Epithelial cell of esophagus (primary cell): ENCODE measurements around the gene RTN4RL1.
"Not testable (repeated sequence)": the region's sequence is repeated elsewhere in the genome, so short reads cannot be mapped to it uniquely, and the experiment has no call there.

Experiments
- DNase-seq: peaks from one replicate; pipeline ENCODE4 v3.0.0; 2010; ENCODE audit warnings: low read depth
- H3K4me3 ChIP-seq: 2 replicates; pipeline ENCODE4 v1.5.1; 2011; ENCODE audit warnings: mild to moderate bottlenecking, low read length, control low read depth
- TF ChIP-seq, protein P1 (sequence below): IDR thresholded peaks from 2 replicates; pipeline ENCODE4 v1.5.1; 2011; ENCODE audit warnings: low read depth, mild to moderate bottlenecking, low read length, control low read depth, inconsistent platforms; ENCODE audit not compliant: insufficient read depth; ENCODE audit errors: missing control alignments

RTN4RL1 gene

DNA sequence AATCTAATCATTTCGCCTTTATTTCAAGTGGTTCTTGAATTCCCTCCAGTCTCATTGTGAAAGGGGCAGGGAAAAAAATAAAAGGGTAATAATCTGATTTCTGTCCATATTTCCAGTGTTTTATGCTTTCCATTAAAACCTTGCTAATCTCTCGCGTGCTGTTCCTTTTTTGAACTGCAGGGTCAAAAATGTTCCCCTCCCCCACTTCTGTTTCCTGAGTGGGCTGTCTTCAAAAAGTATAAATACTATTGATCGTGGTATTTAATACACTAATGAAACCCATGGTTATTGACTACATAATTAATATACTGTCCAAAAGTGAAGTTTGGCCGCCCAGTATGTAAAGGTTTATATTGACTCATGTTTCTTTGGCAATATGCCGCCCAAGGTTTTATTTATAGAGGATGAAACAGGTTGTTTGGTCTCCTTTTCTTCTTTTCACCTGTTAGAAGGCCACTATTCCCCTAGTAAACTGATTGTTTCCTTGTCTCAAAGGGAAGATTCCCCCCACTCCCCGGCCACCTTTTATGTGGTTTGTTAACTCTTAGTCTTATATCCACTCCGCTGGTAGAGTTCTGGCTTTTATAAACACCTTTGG is 125.6 kb downstream of the RTN4RL1 start:
- no peak for DNase-seq
- TF ChIP-seq, protein P1, sequence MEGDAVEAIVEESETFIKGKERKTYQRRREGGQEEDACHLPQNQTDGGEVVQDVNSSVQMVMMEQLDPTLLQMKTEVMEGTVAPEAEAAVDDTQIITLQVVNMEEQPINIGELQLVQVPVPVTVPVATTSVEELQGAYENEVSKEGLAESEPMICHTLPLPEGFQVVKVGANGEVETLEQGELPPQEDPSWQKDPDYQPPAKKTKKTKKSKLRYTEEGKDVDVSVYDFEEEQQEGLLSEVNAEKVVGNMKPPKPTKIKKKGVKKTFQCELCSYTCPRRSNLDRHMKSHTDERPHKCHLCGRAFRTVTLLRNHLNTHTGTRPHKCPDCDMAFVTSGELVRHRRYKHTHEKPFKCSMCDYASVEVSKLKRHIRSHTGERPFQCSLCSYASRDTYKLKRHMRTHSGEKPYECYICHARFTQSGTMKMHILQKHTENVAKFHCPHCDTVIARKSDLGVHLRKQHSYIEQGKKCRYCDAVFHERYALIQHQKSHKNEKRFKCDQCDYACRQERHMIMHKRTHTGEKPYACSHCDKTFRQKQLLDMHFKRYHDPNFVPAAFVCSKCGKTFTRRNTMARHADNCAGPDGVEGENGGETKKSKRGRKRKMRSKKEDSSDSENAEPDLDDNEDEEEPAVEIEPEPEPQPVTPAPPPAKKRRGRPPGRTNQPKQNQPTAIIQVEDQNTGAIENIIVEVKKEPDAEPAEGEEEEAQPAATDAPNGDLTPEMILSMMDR: peak; percentile 28
- no peak overlapping the region for H3K4me3 ChIP-seq

DNA sequence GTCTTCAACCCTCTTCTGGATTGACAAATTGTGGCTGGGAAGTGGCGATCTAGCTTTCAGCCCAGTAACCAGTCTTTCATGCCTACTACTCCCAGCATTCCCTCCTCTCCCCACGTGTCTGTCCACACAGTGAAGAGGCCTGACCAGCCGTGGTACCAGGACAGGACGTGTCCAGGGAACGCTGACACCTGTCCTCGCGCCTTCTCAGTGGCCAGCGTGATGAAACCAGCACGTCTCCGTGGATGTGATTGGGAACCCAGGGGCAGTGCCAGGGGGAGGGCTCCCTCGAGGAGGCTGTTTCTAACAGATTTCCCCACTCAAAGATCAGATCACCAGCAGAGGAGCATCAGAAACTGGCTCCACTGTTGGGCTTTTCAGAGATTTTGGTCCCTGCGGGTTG is 126.3 kb downstream of the RTN4RL1 start:
- TF ChIP-seq, protein P1: no peak
- no peak overlapping the region for H3K4me3 ChIP-seq
- no peak for DNase-seq

- TF ChIP-seq, protein P1: no peak
- no peak for DNase-seq
Observed at GRCh38 chr17:1898332-1898731, 126.8 kb downstream of the RTN4RL1 start.

GRCh38 chr17:1897105-1897656 is 128.0 kb downstream of the RTN4RL1 start:
- TF ChIP-seq, protein P1: no peak
- DNase-seq: no peak
- H3K4me3 ChIP-seq: no peak overlapping the region

More at GRCh38 chr17:1898332-1898731, 126.8 kb downstream of the RTN4RL1 start:
- no peak overlapping the region for H3K4me3 ChIP-seq

DNA sequence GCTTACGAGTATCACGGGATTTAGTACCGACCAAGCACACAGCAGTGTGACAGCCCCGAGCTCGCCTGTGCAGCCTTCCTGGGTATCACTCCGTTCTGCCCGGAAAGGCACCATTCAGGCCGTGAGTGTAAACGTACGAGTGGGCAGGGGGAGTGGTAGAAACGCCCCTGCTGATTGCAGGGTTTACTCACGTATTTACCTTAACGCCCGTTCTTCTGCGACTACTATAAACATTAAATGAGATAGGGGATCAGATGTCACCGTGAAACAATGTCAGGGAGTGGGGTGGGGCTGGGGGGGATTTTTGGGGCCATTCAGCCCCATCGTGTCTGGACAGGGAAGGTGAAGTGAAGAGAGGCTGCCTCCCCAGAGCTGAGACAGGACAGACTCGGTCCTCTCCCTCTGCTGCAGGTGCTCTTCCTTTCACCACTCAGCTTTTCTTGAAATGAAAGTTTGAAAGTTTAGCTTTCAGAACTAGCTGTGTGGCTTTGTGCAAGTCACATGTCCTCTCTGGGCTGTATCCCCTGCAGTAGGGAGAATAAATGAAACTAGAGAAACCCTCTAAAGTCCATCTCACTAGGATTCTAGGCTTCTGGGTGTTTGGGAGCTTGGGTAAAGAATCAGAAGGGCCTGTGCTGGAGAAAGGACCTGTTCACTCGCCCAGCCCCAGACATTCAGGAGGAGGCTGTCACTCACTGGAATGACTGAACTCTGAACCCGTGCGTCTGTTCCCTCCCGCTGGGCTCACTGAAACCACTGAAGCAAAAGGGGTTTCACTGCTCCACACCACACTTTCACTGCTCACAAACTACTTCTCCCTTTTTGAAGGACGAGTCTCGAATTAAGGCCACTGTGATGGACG is 128.7 kb downstream of the RTN4RL1 start:
- DNase-seq: no peak
- TF ChIP-seq, protein P1: no peak
- no peak overlapping the region for H3K4me3 ChIP-seq

GRCh38 chr17:1895479-1895878 is 129.7 kb downstream of the RTN4RL1 start:
- H3K4me3 ChIP-seq, DNase-seq: not testable (repeated sequence)

- DNase-seq: no peak
- TF ChIP-seq, protein P1: no peak
- no peak overlapping the region for H3K4me3 ChIP-seq
Observed at GRCh38 chr17:1894753-1895339, 130.3 kb downstream of the RTN4RL1 start.
